Transverse colon (tissue), 4 donors: ENCODE measurements around the gene NAALADL2. TPM values are rescaled to one million over a fixed set of nuclear protein-coding genes. Genes with fewer than 3 reads are reported as not detected.

Experiments used
- DNase-seq: peaks from one replicate; pipeline ENCODE4 v3.0.0-alpha.2; 2019
- H3K27ac ChIP-seq, 4 donors: fragments of 200-600 bp; sonication (generic); 2 replicates each; pipeline ENCODE4 v1.5.1; 2016 to 2018; ENCODE audit warnings: inconsistent platforms in 4 of 4
- H3K27me3 ChIP-seq: fragments of 200-600 bp; sonication (generic); 2 replicates; pipeline ENCODE4 v1.5.1; 2017; ENCODE audit warnings: inconsistent platforms
- H3K36me3 ChIP-seq, 4 donors: fragments of 200-600 bp; sonication (generic); 2 replicates each; pipeline ENCODE4 v1.5.1; 2017 to 2019; ENCODE audit warnings: inconsistent platforms in 4 of 4
- H3K4me1 ChIP-seq, 4 donors: fragments of 200-600 bp; sonication (generic); 2 replicates each; pipeline ENCODE4 v1.5.1; 2017 to 2020; ENCODE audit warnings: inconsistent platforms in 4 of 4
- H3K4me3 ChIP-seq, 4 donors: fragments of 200-600 bp; sonication (generic); 1 replicate in 1 of 4; 2 replicates in 3 of 4; pipeline versions ENCODE4 v1.5.1 to v1.6.1; 2017 to 2019; ENCODE audit warnings: inconsistent platforms in 4 of 4
- H3K9me3 ChIP-seq, 2 donors: fragments of 200-600 bp; sonication (generic); 2 replicates each; pipeline ENCODE4 v1.5.1; 2017 to 2019; ENCODE audit warnings: inconsistent platforms in 2 of 2
- EP300 ChIP-seq: sonication (generic); formaldehyde crosslinking; IDR thresholded peaks from one replicate; pipeline ENCODE4 v1.6.1; 2017; ENCODE audit warnings: antibody characterized with exemption, low read depth
- POLR2A ChIP-seq: fragments of 450-650 bp; IDR thresholded peaks from one replicate; pipeline ENCODE4 v1.6.1; 2016; ENCODE audit warnings: antibody characterized with exemption, mild to moderate bottlenecking, moderate library complexity
- POLR2AphosphoS5 ChIP-seq, 3 donors: sonication (generic); formaldehyde crosslinking; IDR thresholded peaks; one replicate each; pipeline ENCODE4 v1.6.1; 2016; ENCODE audit warnings: antibody characterized with exemption in 3 of 3
- WGBS, 2 donors: methylation state at CpG; one replicate each; pipeline ENCODE4 v1.1.5; 2018; ENCODE audit warnings: low coverage in 1 of 2; 5-methylcytosine and 5-hydroxymethylcytosine counted together
- in situ Hi-C, 4 donors: fragments of 200-750 bp; cut with MboI; loops; one replicate each; pipeline versions ENCODE4 v1.15.0 to v1.15.1; 2017; ENCODE audit warnings: low sequenced_read_pairs in 3 of 4, low pct_ligation_motif_present in 1 of 4, low pct_unique_long_range_greater_than_20kb in 1 of 4
- intact Hi-C: fragments of 100-400 bp; cut with DNase I; formaldehyde crosslinking; loops from one replicate; pipeline ENCODE4 v1.15.1; 2023; ENCODE audit warnings: low total_unique reads
- total RNA-seq, 4 donors: library from RNA; depleted of rRNA; stranded (reverse); fragments of >200 nt; gene quantifications; one replicate each; pipeline ENCODE4 v1.1.0, GENCODE V29; 2016
- TF ChIP-seq, protein P1 (sequence below), 5 experiments: fragments of 200-600 bp in 3 of 5; fragments of 450-650 bp in 2 of 5; sonication (generic) in 3 of 5; IDR thresholded peaks; 1 replicate in 2 of 5; 2 replicates in 3 of 5; pipeline ENCODE4 v1.5.1; 2016 to 2017; ENCODE audit warnings: antibody characterized with exemption in 5 of 5, inconsistent platforms in 3 of 5, mild to moderate bottlenecking in 2 of 5, moderate library complexity in 1 of 5

The NAALADL2 gene
- total RNA-seq, 4 donors from 2014 or later: 10.1 to 22.7 (median 15.1) TPM

DNA sequence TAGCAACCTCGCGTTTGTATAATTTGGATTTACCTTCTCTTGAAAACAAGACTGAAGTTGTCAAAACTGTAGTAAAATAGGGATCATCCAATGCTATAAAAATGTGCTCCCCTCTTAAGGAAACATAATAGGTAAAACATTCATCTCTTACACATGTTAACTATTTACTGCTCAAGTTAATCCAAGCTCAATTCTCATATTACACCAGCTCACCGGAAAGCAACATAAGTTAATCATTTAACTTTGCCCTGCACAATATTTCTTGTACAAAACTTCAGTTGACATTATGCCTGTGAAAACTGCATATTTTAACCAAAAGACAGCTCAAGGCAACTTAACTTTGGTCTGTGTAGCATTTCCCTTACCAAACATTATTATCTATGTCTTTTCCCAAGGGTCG lies 634.2 kb downstream of the NAALADL2 start:
- DNase-seq: no peak
- Histone ChIP-seq H3K4me3 (no peak overlapping the region), H3K9me3 (no peaks in the 10 kb centered on the region), H3K27ac (no peak overlapping the region), H3K27me3 (no peaks in the 10 kb centered on the region), H3K36me3 (no peaks in the 10 kb centered on the region), H3K4me1 (no peaks in the 10 kb centered on the region)
- 54 to 61% methylated on average over 4 of the region's 4 CpGs for WGBS, 2 donors
- TF ChIP-seq, protein P1, sequence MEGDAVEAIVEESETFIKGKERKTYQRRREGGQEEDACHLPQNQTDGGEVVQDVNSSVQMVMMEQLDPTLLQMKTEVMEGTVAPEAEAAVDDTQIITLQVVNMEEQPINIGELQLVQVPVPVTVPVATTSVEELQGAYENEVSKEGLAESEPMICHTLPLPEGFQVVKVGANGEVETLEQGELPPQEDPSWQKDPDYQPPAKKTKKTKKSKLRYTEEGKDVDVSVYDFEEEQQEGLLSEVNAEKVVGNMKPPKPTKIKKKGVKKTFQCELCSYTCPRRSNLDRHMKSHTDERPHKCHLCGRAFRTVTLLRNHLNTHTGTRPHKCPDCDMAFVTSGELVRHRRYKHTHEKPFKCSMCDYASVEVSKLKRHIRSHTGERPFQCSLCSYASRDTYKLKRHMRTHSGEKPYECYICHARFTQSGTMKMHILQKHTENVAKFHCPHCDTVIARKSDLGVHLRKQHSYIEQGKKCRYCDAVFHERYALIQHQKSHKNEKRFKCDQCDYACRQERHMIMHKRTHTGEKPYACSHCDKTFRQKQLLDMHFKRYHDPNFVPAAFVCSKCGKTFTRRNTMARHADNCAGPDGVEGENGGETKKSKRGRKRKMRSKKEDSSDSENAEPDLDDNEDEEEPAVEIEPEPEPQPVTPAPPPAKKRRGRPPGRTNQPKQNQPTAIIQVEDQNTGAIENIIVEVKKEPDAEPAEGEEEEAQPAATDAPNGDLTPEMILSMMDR (IDR thresholded peaks at IDR 0.05): no peak
- TF ChIP-seq POLR2A: no peak
- TF ChIP-seq POLR2AphosphoS5 (IDR thresholded peaks at IDR 0.05): no peak
- TF ChIP-seq EP300: no peak
- intact Hi-C loops: no loop called here
- in situ Hi-C loops: no loop called here

DNA sequence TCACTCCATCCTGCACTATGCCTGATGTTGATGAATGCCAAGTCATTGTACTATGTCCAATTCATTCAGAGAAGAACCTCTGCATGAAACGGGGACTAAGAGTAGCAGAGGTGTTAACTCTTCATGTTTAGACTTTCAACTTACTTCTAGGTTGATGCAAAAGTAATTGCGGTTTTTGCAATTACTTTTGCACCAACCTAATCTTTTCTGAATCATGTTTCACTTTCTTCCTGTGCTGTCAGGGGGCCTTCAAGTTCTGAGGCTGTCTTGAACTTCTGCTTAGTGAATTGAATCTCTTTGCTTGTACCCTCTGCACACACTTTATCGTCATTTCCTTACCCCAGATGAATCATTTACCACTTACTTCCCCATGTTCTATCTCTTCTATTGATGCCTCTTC lies 636.2 kb downstream of the NAALADL2 start:
- Histone ChIP-seq H3K4me3 (no peak overlapping the region), H3K27ac (no peak overlapping the region), H3K36me3 (no peaks in the 10 kb centered on the region), H3K9me3 (no peaks in the 10 kb centered on the region), H3K27me3 (no peaks in the 10 kb centered on the region), H3K4me1 (no peaks in the 10 kb centered on the region)
- no peak for DNase-seq
- in situ Hi-C loops (no loop called here), intact Hi-C loops (no loop called here)
- TF ChIP-seq EP300: no peak
- TF ChIP-seq, protein P1 (IDR thresholded peaks at IDR 0.05): no peak
- 56 to 59% methylated on average over 3 of the region's 3 CpGs for WGBS, 2 donors

GRCh38 chr3:175502155-175502554 lies 643.0 kb downstream of the NAALADL2 start:
- no peaks in the 10 kb centered on the region for H3K27me3 ChIP-seq
- no peak overlapping the region for H3K4me3 ChIP-seq
- in situ Hi-C loops (no loop called here), intact Hi-C loops (no loop called here)
- H3K9me3 ChIP-seq: no peaks in the 10 kb centered on the region
- no peaks in the 10 kb centered on the region for H3K36me3 ChIP-seq
- no peak overlapping the region for H3K27ac ChIP-seq
- TF ChIP-seq, protein P1 (IDR thresholded peaks at IDR 0.05): no peak
- no peak for TF ChIP-seq POLR2AphosphoS5 (IDR thresholded peaks at IDR 0.05)
- TF ChIP-seq EP300: no peak
- TF ChIP-seq POLR2A: no peak
- DNase-seq: no peak
- WGBS, 2 donors: 93 to 100% methylated on average over 2 to 3 of the region's 3 CpGs
- no peaks in the 10 kb centered on the region for H3K4me1 ChIP-seq

DNA sequence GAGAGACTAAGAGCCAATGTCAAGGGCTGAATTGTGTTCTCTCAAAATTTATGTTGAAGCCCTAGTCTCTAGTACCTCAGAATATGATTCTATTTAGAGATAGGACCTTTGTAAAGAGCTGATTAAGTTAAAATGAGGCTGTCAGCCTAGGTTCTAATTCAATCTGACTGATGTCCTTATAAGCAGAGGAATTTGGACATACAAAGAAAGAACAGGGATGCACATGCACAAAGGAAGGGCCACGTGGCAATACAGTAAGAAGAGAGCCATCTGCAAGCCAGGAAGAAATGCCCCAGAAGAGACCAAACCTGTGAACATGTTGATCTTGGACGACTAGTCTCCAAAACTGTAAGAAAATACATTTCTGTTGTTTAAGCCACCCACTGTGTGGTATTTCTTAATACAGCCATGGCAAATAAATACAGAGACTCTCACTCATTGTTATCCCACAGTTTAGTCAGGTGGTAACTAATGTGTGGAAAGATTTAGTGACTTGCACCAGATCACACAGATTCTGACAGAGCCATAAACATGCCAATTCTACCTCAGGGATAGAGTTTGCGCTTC lies 652.2 kb downstream of the NAALADL2 start:
- Histone ChIP-seq H3K36me3 (no peaks in the 10 kb centered on the region), H3K27ac (no peak overlapping the region), H3K4me1 (no peaks in the 10 kb centered on the region), H3K4me3 (no peak overlapping the region), H3K9me3 (no peaks in the 10 kb centered on the region), H3K27me3 (no peaks in the 10 kb centered on the region)
- DNase-seq: no peak
- TF ChIP-seq POLR2AphosphoS5 (IDR thresholded peaks at IDR 0.05) (no peak), POLR2A (no peak), EP300 (no peak)
- TF ChIP-seq, protein P1 (IDR thresholded peaks at IDR 0.05): no peak
- 76 to 78% methylated on average over 3 of the region's 3 CpGs for WGBS, 2 donors
- in situ Hi-C loops (no loop called here), intact Hi-C loops (no loop called here)
